ENCODE measurements around the gene HERC5.
"Not testable (repeated sequence)": the region's sequence is repeated elsewhere in the genome, so short reads cannot be mapped to it uniquely, and the experiment has no call there.

Gene HERC5

GRCh38 chr4:88443486-88443885 is 13.4 kb upstream of the HERC5 start:
- Histone ChIP-seq H3K27ac (replicated peaks) (no peak overlapping the region), H3K4me3 (replicated peaks; ENCODE audit: insufficient read depth, low read length) (no peak overlapping the region), H3K27me3 (ENCODE audit: insufficient read depth, poor library complexity, severe bottlenecking) (no peaks in the 10 kb centered on the region)
- TF ChIP-seq REST (IDR thresholded peaks at IDR 0.05; ENCODE audit: insufficient replicate concordance, low read depth) (no peak), GABPA (IDR thresholded peaks at IDR 0.05; ENCODE audit: low read depth) (no peak), SPI1 (IDR thresholded peaks at IDR 0.05; ENCODE audit: borderline replicate concordance, low read depth) (no peak), POLR2AphosphoS5 (IDR thresholded peaks at IDR 0.05; ENCODE audit: low read depth) (no peak)
- no peak for DNase-seq (ENCODE audit: low read depth in 1 of 2, low spot score in 1 of 2)

GRCh38 chr4:88445252-88445651 is 11.7 kb upstream of the HERC5 start:
- no peak overlapping the region for H3K27ac ChIP-seq (replicated peaks)

GRCh38 chr4:88446124-88446523 is 10.8 kb upstream of the HERC5 start:
- DNase-seq (ENCODE audit: low read depth in 1 of 2, low spot score in 1 of 2) = no peak
- TF ChIP-seq CTCF (IDR thresholded peaks at IDR 0.05; ENCODE audit: insufficient read depth, low read length) (no peak), POLR2AphosphoS5 (IDR thresholded peaks at IDR 0.05; ENCODE audit: low read depth) (no peak), SPI1 (IDR thresholded peaks at IDR 0.05; ENCODE audit: borderline replicate concordance, low read depth) (no peak)
- no peak overlapping the region for H3K27ac ChIP-seq (replicated peaks)
- H3K4me3 ChIP-seq (replicated peaks; ENCODE audit: insufficient read depth, low read length) = no peak overlapping the region
- no peaks in the 10 kb centered on the region for H3K27me3 ChIP-seq (ENCODE audit: insufficient read depth, poor library complexity, severe bottlenecking)

More at GRCh38 chr4:88445252-88445651, 11.7 kb upstream of the HERC5 start:
- H3K4me3 ChIP-seq (replicated peaks; ENCODE audit: insufficient read depth, low read length) = no peak overlapping the region
- TF ChIP-seq SPI1 (IDR thresholded peaks at IDR 0.05; ENCODE audit: borderline replicate concordance, low read depth) = no peak
- H3K27me3 ChIP-seq (ENCODE audit: insufficient read depth, poor library complexity, severe bottlenecking) = no peaks in the 10 kb centered on the region
- no peak for DNase-seq (ENCODE audit: low read depth in 1 of 2, low spot score in 1 of 2)

GRCh38 chr4:88447371-88448095 is 9.4 kb upstream of the HERC5 start:
- Histone ChIP-seq H3K4me3 (replicated peaks; ENCODE audit: insufficient read depth, low read length) (no peak overlapping the region), H3K27me3 (ENCODE audit: insufficient read depth, poor library complexity, severe bottlenecking) (no peaks in the 10 kb centered on the region), H3K27ac (replicated peaks) (no peak overlapping the region)
- no peak for DNase-seq (ENCODE audit: low read depth in 1 of 2, low spot score in 1 of 2)
- TF ChIP-seq POLR2AphosphoS5 (IDR thresholded peaks at IDR 0.05; ENCODE audit: low read depth) (no peak), SPI1 (IDR thresholded peaks at IDR 0.05; ENCODE audit: borderline replicate concordance, low read depth) (no peak), GABPA (IDR thresholded peaks at IDR 0.05; ENCODE audit: low read depth) (no peak), REST (IDR thresholded peaks at IDR 0.05; ENCODE audit: insufficient replicate concordance, low read depth) (no peak), CTCF (IDR thresholded peaks at IDR 0.05; ENCODE audit: insufficient read depth, low read length) (no peak)

- not testable (repeated sequence) for H3K4me3 ChIP-seq (replicated peaks; ENCODE audit: insufficient read depth, low read length); H3K27me3 ChIP-seq (ENCODE audit: insufficient read depth, poor library complexity, severe bottlenecking); H3K27ac ChIP-seq (replicated peaks); DNase-seq (ENCODE audit: low read depth in 1 of 2, low spot score in 1 of 2)
These were observed 8.6 kb upstream of the HERC5 start for GRCh38 chr4:88448211-88448765.
